Psoas muscle (tissue), 8 donors: ENCODE measurements around the gene OR6K2. TPM values are rescaled to one million over a fixed set of nuclear protein-coding genes. Genes with fewer than 3 reads are reported as not detected.

Experiments
- ATAC-seq, 4 donors: fragments of 200-7000 bp; cut with Tn5 transposase; one replicate each; pipeline ENCODE4 v1.9.1; 2020; ENCODE audit warnings: moderate library complexity in 3 of 4, mild to moderate bottlenecking in 2 of 4
- DNase-seq, 2 donors: peaks; one replicate each; pipeline ENCODE4 v3.0.0-alpha.2; 2020
- H3K27ac ChIP-seq: fragments of 200-600 bp; one replicate; pipeline ENCODE4 v1.8.0; 2022
- H3K27me3 ChIP-seq, 3 donors: fragments of 200-600 bp in 1 of 3; one replicate each; pipeline versions ENCODE4 v1.6.1 to v1.8.0; 2013 to 2022; ENCODE audit warnings: low read length in 2 of 3, mild to moderate bottlenecking in 2 of 3, moderate library complexity in 1 of 3; ENCODE audit not compliant: insufficient read depth in 3 of 3
- H3K36me3 ChIP-seq, 2 donors: fragments of 200-600 bp in 1 of 2; one replicate each; pipeline versions ENCODE4 v1.6.1 to v1.8.0; 2013 to 2022; ENCODE audit warnings: low read depth in 1 of 2, mild to moderate bottlenecking in 1 of 2, moderate library complexity in 1 of 2; ENCODE audit not compliant: insufficient read depth in 1 of 2
- H3K4me1 ChIP-seq: fragments of 200-600 bp; one replicate; pipeline ENCODE4 v1.8.0; 2022
- H3K4me3 ChIP-seq: fragments of 200-600 bp; one replicate; pipeline ENCODE4 v1.8.0; 2022; ENCODE audit warnings: mild to moderate bottlenecking
- H3K9me3 ChIP-seq: fragments of 200-600 bp; one replicate; pipeline ENCODE4 v1.8.0; 2022
- WGBS, 3 donors: extraction: QIAGEN DNeasy Blood & Tissue Kit; methylation state at CpG; one replicate each; pipeline versions ENCODE4 v1.1.6 to v1.1.7; 2013; 5-methylcytosine and 5-hydroxymethylcytosine counted together
- intact Hi-C, 2 donors: fragments of 100-400 bp; cut with DNase I; formaldehyde crosslinking; loops; one replicate each; pipeline versions ENCODE4 v1.11.0 to v1.14.2; 2022
- polyA plus RNA-seq, 3 donors: library from polyadenylated mRNA; stranded (reverse); fragments of 200-250 nt; gene quantifications; one replicate each; pipeline ENCODE4 v1.2.3, GENCODE V29; 2013
- total RNA-seq, 4 donors: library from RNA; stranded (reverse); fragmentation: NEBNext Ultra II Directional in 2 of 4; extraction: Animal tissue kit (Norgen Biotek cat#: 25700) in 2 of 4; gene quantifications; one replicate each; pipeline versions ENCODE4 v1.2.1 to v1.2.4, GENCODE V29; 2021 to 2023
- TF ChIP-seq, protein P1 (sequence below): fragments of 200-600 bp; IDR thresholded peaks from one replicate; pipeline ENCODE4 v1.8.0; 2022; ENCODE audit warnings: antibody characterized with exemption
- donor health status: healthy with polysubstance abuse.
- donor health status: DM: no; HTN: no; CAD: no; lungs with moderate emphysema.
- donor health status: Bipolar disorder and iron deficiency.
- donor health status: healthy.
- donor health status: DM: yes; HTN: yes; CAD: no.
- donor health status: DM: no; HTN: no; CAD: no.
- donor health status: DM: no; HTN: no; CAD: no.
- donor health status: DM: yes; HTN: yes; CAD: no.

The OR6K2 gene
- total and polyA plus RNA-seq, 7 donors, result not detected

DNA sequence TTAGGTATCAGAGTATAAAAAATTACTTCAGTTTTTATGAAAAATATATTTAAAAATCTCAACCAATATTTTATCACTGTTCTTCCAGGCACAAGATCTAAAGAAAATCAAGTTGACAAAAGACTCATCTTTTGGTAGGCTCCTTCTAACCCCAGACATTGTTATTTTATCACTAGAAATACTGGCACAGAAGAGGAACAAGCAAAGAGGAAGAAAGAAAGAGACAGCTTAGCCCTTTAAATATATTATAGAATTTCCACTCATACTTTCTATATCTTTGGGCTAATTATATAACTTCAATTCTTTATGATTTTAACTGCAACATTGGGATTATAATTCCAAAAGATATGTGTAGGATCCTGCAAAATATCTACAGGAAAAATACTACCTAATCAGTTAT is 46.4 kb downstream of the OR6K2 start:
- Histone ChIP-seq H3K36me3 (no peaks in the 10 kb centered on the region), H3K27me3 (no peaks in the 10 kb centered on the region), H3K4me3 (no peak overlapping the region), H3K4me1 (no peaks in the 10 kb centered on the region), H3K27ac (no peak overlapping the region), H3K9me3 (no peaks in the 10 kb centered on the region)
- intact Hi-C loops, result no loop called here
- TF ChIP-seq, protein P1, sequence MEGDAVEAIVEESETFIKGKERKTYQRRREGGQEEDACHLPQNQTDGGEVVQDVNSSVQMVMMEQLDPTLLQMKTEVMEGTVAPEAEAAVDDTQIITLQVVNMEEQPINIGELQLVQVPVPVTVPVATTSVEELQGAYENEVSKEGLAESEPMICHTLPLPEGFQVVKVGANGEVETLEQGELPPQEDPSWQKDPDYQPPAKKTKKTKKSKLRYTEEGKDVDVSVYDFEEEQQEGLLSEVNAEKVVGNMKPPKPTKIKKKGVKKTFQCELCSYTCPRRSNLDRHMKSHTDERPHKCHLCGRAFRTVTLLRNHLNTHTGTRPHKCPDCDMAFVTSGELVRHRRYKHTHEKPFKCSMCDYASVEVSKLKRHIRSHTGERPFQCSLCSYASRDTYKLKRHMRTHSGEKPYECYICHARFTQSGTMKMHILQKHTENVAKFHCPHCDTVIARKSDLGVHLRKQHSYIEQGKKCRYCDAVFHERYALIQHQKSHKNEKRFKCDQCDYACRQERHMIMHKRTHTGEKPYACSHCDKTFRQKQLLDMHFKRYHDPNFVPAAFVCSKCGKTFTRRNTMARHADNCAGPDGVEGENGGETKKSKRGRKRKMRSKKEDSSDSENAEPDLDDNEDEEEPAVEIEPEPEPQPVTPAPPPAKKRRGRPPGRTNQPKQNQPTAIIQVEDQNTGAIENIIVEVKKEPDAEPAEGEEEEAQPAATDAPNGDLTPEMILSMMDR, result no peak
- ATAC-seq, result no peak
- DNase-seq, result no peak

DNA sequence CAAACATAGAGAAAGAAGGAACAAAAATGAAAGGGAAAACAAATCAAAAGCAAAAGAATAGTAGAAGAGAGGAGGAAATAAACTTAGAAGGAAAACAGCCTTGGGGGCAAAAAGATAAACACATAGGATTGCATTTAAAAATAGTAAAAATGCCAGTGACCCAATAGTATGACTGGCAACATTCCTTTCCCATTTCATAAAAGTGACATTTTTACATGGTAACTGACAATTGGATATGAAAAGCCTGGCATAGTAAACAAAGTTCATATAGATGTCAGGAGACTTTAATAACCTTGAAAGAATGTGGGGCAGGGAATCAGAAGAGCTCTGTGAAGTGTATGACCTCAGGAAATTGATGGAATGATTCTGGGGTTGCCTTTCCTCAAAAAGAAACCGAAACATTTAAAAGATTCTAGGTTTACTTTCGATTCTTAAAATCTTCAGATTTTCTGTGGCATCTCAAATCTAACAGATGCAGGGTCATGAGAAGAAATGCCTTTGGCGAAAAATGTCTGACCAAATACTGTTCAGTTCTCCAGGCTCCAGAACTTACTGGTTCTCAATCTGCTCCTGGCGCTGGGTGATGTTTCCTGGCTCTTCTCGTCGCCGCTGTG is 47.6 kb downstream of the OR6K2 start:
- 79 to 86% (median 82%) methylated on average over 7 of the region's 7 CpGs for WGBS, 3 donors
- TF ChIP-seq, protein P1, result no peak
- intact Hi-C loops, result no loop called here
- Histone ChIP-seq H3K4me3 (no peak overlapping the region), H3K9me3 (no peaks in the 10 kb centered on the region), H3K27me3 (no peaks in the 10 kb centered on the region), H3K27ac (no peak overlapping the region), H3K36me3 (no peaks in the 10 kb centered on the region), H3K4me1 (no peaks in the 10 kb centered on the region)
- ATAC-seq (no peak), DNase-seq (no peak)

Other genes starting within 250 kb of the OR6K2 start
- gene OR10K1, start 238.8 kb downstream of the OR6K2 start, total RNA-seq, result under 1 TPM in 1 of 4 donors, not detected in 3; 0.06 TPM
- not detected for gene OR10K1, start 238.8 kb downstream of the OR6K2 start, polyA plus RNA-seq
- not detected for gene OR10R2, start 228.4 kb downstream of the OR6K2 start, total RNA-seq
- not detected for gene OR10R2, start 228.4 kb downstream of the OR6K2 start, polyA plus RNA-seq
- not detected for gene OR6Y1, start 146.2 kb downstream of the OR6K2 start, total RNA-seq
- gene OR6Y1, start 146.2 kb downstream of the OR6K2 start, polyA plus RNA-seq, result not detected
- not detected for gene OR6P1, start 130.1 kb downstream of the OR6K2 start, total RNA-seq
- gene OR6P1, start 130.1 kb downstream of the OR6K2 start, polyA plus RNA-seq, result not detected
- not detected for gene OR10X1, start 120.8 kb downstream of the OR6K2 start, total RNA-seq
- gene OR10X1, start 120.8 kb downstream of the OR6K2 start, polyA plus RNA-seq, result not detected
- not detected for gene OR10Z1, start 95.4 kb downstream of the OR6K2 start, total RNA-seq
- not detected for gene OR10Z1, start 95.4 kb downstream of the OR6K2 start, polyA plus RNA-seq
- gene SPTA1, start 13.9 kb downstream of the OR6K2 start, total RNA-seq, result under 1 TPM in 2 of 4 donors, not detected in 2; 0.57 to 0.74 TPM
- under 1 TPM; 0.05 to 0.14 (median 0.07) TPM for gene SPTA1, start 13.9 kb downstream of the OR6K2 start, polyA plus RNA-seq
- gene OR6K3, start 20.1 kb upstream of the OR6K2 start, total RNA-seq, result not detected
- not detected for gene OR6K3, start 20.1 kb upstream of the OR6K2 start, polyA plus RNA-seq
- not detected for gene OR6K6, start 54.1 kb upstream of the OR6K2 start, total RNA-seq
- gene OR6K6, start 54.1 kb upstream of the OR6K2 start, polyA plus RNA-seq, result not detected
- gene OR6N1, start 71.5 kb upstream of the OR6K2 start, total RNA-seq, result not detected
- gene OR6N1, start 71.5 kb upstream of the OR6K2 start, polyA plus RNA-seq, result not detected
- gene OR6N2, start 80.6 kb upstream of the OR6K2 start, total RNA-seq, result not detected
- not detected for gene OR6N2, start 80.6 kb upstream of the OR6K2 start, polyA plus RNA-seq
- gene MNDA, start 130.7 kb upstream of the OR6K2 start, total RNA-seq, result 1 to 10 TPM; 1.2 to 3.3 (median 1.6) TPM
- under 1 TPM; 0.38 to 0.49 (median 0.47) TPM for gene MNDA, start 130.7 kb upstream of the OR6K2 start, polyA plus RNA-seq
- gene PYHIN1, start 230.9 kb upstream of the OR6K2 start, total RNA-seq, result under 1 TPM in 3 of 4 donors, not detected in 1; 0.21 to 0.32 (median 0.22) TPM
- gene PYHIN1, start 230.9 kb upstream of the OR6K2 start, polyA plus RNA-seq, result under 1 TPM in 2 of 3 donors, not detected in 1; 0.04 to 0.15 TPM